Measurements from ENCODE around the gene DGKI. TPM values are rescaled to one million over a fixed set of nuclear protein-coding genes. Genes with fewer than 3 reads are reported as not detected.

DGKI gene
- total RNA-seq, 1 donor from 2014 or later: 0.69 TPM

DNA sequence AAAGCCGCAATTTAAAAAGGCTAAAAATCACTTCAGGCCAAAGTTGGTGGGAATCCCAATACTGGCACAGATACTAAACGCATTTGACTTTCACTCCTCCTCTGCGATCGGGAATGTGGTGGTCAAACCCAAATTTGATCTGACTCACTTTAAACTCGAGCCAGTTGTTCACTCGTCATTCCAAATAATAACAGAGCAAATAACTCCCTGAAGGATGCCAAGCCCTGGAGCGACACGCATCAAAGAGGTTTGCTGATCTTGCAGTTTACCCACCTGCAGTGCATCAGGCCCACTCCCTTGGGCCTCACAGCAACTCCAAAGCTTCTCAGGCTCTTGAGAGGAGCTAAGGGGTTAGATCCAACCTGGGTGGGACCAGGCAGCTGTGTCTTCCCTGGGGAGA is 515.4 kb downstream of the DGKI start:
- Mint-ChIP-seq H3K36me3 (ENCODE audit: low read depth, unreplicated experiment) (no peaks in the 10 kb centered on the region), H3K9me3 (ENCODE audit: unreplicated experiment) (no peaks in the 10 kb centered on the region), H3K27me3 (ENCODE audit: unreplicated experiment) (no peaks in the 10 kb centered on the region), H3K27ac (ENCODE audit: unreplicated experiment) (no peak overlapping the region), H3K4me3 (ENCODE audit: unreplicated experiment) (no peak overlapping the region), H3K4me1 (ENCODE audit: unreplicated experiment) (no peaks in the 10 kb centered on the region)
- TF ChIP-seq, protein P1, sequence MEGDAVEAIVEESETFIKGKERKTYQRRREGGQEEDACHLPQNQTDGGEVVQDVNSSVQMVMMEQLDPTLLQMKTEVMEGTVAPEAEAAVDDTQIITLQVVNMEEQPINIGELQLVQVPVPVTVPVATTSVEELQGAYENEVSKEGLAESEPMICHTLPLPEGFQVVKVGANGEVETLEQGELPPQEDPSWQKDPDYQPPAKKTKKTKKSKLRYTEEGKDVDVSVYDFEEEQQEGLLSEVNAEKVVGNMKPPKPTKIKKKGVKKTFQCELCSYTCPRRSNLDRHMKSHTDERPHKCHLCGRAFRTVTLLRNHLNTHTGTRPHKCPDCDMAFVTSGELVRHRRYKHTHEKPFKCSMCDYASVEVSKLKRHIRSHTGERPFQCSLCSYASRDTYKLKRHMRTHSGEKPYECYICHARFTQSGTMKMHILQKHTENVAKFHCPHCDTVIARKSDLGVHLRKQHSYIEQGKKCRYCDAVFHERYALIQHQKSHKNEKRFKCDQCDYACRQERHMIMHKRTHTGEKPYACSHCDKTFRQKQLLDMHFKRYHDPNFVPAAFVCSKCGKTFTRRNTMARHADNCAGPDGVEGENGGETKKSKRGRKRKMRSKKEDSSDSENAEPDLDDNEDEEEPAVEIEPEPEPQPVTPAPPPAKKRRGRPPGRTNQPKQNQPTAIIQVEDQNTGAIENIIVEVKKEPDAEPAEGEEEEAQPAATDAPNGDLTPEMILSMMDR (IDR thresholded peaks at IDR 0.05; ENCODE audit: unreplicated experiment): no peak
- DNase-seq (ENCODE audit: low spot score): no peak

Other genes starting within 250 kb of the DGKI start
- gene CREB3L2, start 155.1 kb upstream of the DGKI start, total RNA-seq (ENCODE audit: unreplicated experiment): 50.6 TPM
- not detected for gene AKR1D1, start 229.5 kb upstream of the DGKI start, total RNA-seq (ENCODE audit: unreplicated experiment)

All from endothelial cell (in vitro differentiated cells).